GM23248 (cell line): ENCODE measurements around the gene TRIM42.

Experiments
- EZH2 ChIP-seq: fragments of 200-600 bp; sonication (generic); IDR thresholded peaks from 2 replicates; pipeline ENCODE4 v1.6.1; 2018; ENCODE audit warnings: antibody characterized with exemption, mild to moderate bottlenecking; ENCODE audit not compliant: insufficient read depth, poor library complexity, severe bottlenecking
- EZH2phosphoT487 ChIP-seq: fragments of 200-600 bp; sonication (generic); IDR thresholded peaks from 2 replicates; pipeline ENCODE4 v1.6.1; 2018; ENCODE audit warnings: antibody characterized with exemption, moderate library complexity, mild to moderate bottlenecking, low read depth; ENCODE audit not compliant: insufficient read depth

- TF ChIP-seq EZH2phosphoT487: no peak
- TF ChIP-seq EZH2: no peak
These were observed 28.1 kb downstream of the TRIM42 start for GRCh38 chr3:140705954-140706353.
